Measurements from ENCODE around the gene CALML5. TPM values are rescaled to one million over a fixed set of nuclear protein-coding genes. Genes with fewer than 3 reads are reported as not detected.

Gene CALML5
- total RNA-seq, 1 donor from 2014 or later: not detected

DNA sequence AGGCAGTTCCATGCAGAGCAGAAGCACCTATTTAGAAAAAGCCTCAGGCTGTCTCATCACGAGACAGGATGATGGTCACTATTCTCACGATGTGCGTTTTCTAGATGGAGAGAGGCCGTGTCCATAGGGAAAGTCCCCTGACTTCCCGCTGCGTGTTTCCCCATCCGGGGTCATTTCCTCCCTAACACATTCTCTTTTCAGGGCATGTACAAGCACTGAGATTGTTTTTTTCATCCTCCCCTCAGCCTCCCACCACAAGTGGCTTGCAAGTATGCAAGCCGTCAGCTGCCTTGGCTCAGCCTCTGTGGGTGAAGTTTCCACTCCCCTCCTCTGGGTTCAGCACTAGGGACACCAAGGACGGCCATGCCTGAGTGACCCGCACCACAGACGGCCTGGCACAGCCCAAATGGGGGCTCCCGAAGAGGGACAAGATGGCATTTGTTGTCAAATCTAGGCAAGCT, 2.7 kb upstream of the CALML5 start:
- no peak for DNase-seq
- Histone ChIP-seq H3K4me1 (no peaks in the 10 kb centered on the region), H3K4me3 (no peak overlapping the region), H3K27ac (replicated peaks) (no peak overlapping the region), H3K27me3 (ENCODE audit: low read depth) (peaks cover 24% of the 10 kb centered on the region), H3K36me3 (no peaks in the 10 kb centered on the region), H3K9me3 (replicated peaks) (no peaks in the 10 kb centered on the region)
- TF ChIP-seq, protein P1, sequence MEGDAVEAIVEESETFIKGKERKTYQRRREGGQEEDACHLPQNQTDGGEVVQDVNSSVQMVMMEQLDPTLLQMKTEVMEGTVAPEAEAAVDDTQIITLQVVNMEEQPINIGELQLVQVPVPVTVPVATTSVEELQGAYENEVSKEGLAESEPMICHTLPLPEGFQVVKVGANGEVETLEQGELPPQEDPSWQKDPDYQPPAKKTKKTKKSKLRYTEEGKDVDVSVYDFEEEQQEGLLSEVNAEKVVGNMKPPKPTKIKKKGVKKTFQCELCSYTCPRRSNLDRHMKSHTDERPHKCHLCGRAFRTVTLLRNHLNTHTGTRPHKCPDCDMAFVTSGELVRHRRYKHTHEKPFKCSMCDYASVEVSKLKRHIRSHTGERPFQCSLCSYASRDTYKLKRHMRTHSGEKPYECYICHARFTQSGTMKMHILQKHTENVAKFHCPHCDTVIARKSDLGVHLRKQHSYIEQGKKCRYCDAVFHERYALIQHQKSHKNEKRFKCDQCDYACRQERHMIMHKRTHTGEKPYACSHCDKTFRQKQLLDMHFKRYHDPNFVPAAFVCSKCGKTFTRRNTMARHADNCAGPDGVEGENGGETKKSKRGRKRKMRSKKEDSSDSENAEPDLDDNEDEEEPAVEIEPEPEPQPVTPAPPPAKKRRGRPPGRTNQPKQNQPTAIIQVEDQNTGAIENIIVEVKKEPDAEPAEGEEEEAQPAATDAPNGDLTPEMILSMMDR (IDR thresholded peaks at IDR 0.05; ENCODE audit: borderline replicate concordance): no peak
- intact Hi-C loops (cut with micrococcal nuclease): no loop called here

DNA sequence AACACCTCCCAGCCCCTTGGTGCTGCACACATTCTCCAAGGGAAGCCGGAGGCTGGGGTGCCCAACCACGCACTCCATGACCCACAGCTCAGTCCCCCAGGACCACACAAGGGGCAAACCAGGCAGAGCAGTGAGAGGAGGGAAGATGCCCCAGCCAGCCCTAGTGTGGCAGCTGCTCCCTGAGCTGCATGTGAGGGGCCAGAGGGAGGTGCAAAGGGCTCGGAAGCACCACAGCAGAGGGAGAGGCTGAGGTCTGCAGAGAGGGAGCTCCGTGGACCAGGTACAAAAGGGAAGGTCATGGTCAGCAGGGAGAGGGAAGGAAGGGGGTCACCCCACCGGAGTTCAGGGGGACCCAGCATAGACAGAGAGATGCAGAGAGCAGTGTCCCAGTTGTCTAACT, 1.5 kb upstream of the CALML5 start:
- Histone ChIP-seq H3K27ac (replicated peaks) (no peak overlapping the region), H3K4me1 (no peaks in the 10 kb centered on the region), H3K9me3 (replicated peaks) (no peaks in the 10 kb centered on the region), H3K36me3 (no peaks in the 10 kb centered on the region), H3K4me3 (no peak overlapping the region), H3K27me3 (ENCODE audit: low read depth) (peaks cover 24% of the 10 kb centered on the region)
- no peak for DNase-seq
- TF ChIP-seq, protein P1 (IDR thresholded peaks at IDR 0.05; ENCODE audit: borderline replicate concordance): no peak
- intact Hi-C loops (cut with micrococcal nuclease): no loop called here

DNA sequence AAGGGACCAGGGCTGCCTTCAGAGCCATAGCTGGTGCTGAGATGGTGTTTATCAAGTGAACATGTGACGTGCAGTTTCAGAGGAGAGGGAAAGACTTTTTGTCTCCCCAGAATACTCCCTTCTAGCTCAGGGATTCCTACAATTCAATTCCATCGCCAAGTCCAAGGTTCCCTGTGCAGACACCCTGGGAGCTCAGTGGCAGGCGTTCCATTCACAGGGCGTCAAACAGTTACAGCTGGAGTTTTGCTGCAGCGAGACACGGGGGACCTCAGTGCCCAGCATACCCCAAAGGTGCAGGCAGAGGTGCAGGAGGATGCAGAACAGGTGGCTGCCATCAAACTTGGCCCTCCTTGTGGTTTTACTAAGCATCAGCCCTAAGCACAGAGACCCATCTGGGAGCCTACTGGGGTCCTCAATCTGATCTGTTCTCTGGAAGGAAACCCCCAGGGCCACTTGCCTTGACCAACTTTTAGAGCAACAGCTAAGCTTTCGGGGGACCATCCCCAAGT, 846 bp upstream of the CALML5 start:
- no peak overlapping the region for H3K4me3 ChIP-seq
- DNase-seq: no peak

DNA sequence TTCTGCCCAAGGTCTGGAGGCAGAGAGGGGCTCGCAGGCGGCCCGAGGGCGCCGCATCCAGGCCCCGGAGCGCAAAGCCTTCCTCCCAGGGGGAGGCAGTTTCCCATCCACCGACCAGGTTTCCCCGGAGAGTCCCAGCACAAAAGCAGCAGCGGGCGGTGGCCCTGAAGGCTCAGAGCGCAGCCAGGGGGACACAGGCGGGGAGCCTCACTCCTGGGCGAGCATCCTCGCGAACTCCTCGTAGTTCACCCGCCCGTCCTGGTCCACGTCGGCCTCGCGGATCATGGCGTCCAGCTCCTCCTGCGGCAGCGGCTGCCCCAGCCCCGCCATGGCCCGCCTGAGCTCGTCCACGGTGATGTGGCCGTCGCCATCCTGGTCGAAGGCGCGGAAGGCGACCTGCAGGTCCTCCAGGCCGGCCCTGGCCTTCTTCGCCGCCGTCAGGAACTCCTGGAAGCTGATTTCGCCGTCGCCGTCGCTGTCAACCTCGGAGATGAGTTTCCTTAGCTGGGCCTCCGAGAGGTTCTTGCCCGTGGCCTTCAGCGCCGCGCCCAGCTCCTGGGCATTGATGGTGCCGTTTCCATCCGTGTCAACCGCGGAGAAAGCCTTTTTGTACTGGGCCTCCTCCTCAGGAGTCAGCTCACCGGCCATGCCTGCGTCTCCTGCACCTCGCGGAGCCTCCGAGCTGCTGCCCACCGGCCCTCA, 428 bp downstream of the CALML5 start:
- no peaks in the 10 kb centered on the region for H3K36me3 ChIP-seq
- TF ChIP-seq, protein P1 (IDR thresholded peaks at IDR 0.05; ENCODE audit: borderline replicate concordance): no peak
- no peaks in the 10 kb centered on the region for H3K9me3 ChIP-seq (replicated peaks)
- H3K4me3 ChIP-seq: no peak overlapping the region
- no peak overlapping the region for H3K27ac ChIP-seq (replicated peaks)
- intact Hi-C loops (cut with micrococcal nuclease): no loop called here
- DNase-seq: no peak
- no peaks in the 10 kb centered on the region for H3K4me1 ChIP-seq
- peaks cover 17% of the 10 kb centered on the region for H3K27me3 ChIP-seq (ENCODE audit: low read depth)

More for the DNA sequence above, 846 bp upstream of the CALML5 start:
- H3K9me3 ChIP-seq (replicated peaks): no peaks in the 10 kb centered on the region
- no peaks in the 10 kb centered on the region for H3K36me3 ChIP-seq
- no peak overlapping the region for H3K27ac ChIP-seq (replicated peaks)
- no peaks in the 10 kb centered on the region for H3K4me1 ChIP-seq
- peaks cover 22% of the 10 kb centered on the region for H3K27me3 ChIP-seq (ENCODE audit: low read depth)
- intact Hi-C loops (cut with micrococcal nuclease): no loop called here
- TF ChIP-seq, protein P1 (IDR thresholded peaks at IDR 0.05; ENCODE audit: borderline replicate concordance): no peak

DNA sequence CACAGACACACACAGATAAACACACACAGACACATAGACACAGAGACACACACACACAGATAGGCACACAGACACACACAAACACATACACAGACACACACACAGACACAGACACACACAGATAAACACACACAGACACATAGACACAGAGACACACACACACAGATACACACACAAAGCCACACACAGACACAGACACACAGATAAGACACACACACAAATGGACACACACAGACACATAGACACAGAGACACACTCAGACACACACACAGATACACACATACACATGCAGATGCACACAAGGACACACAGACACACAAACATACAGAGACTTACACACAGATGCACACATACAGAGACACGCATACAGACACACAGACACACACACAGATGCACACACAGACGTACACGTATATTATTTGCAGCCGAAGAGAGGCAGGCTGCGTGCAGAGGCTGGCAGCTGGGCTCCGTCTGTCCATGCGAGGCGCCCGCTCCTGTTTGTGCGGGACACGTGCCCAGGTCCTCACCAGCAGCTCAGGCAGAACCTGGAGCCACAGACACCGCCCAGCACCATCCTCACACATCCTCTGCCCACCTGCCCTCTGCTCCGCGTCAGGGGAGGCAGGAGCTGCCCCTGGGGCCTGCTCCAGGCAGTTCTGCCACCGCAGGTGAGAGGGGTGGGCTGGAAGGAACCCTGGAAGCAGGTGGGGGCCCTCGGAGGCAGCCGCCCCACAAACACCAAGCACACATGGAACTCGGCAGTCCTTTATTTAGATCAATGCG, 1.2 kb downstream of the CALML5 start:
- Histone ChIP-seq H3K4me1 (no peaks in the 10 kb centered on the region), H3K27me3 (ENCODE audit: low read depth) (peaks cover 17% of the 10 kb centered on the region), H3K36me3 (no peaks in the 10 kb centered on the region), H3K9me3 (replicated peaks) (no peaks in the 10 kb centered on the region), H3K4me3 (no peak overlapping the region), H3K27ac (replicated peaks) (no peak overlapping the region)
- intact Hi-C loops (cut with micrococcal nuclease): no loop called here
- TF ChIP-seq, protein P1 (IDR thresholded peaks at IDR 0.05; ENCODE audit: borderline replicate concordance): no peak
- no peak for DNase-seq

All from left ventricle myocardium inferior (tissue), 1 donor.